ENCODE measurements around the gene FBH1. TPM values are rescaled to one million over a fixed set of nuclear protein-coding genes. Genes with fewer than 3 reads are reported as not detected.

The FBH1 gene
- total RNA-seq, 1 donor, result 93.7 TPM

GRCh38 chr10:5952731-5953385 is 62.8 kb downstream of the FBH1 start:
- no peaks in the 10 kb centered on the region for H4K20me1 ChIP-seq (ENCODE audit: insufficient read depth, low read length)
- no peaks in the 10 kb centered on the region for H3K27me3 ChIP-seq (ENCODE audit: insufficient read depth, low read length)
- H3K36me3 ChIP-seq (ENCODE audit: insufficient read depth, low read length), result no peaks in the 10 kb centered on the region
- no peak overlapping the region for H3K4me3 ChIP-seq (ENCODE audit: insufficient read depth, low read length)
- no peak for DNase-seq (ENCODE audit: insufficient read length, low spot score, missing footprints)
- H3K4me1 ChIP-seq (ENCODE audit: insufficient read depth, low read length), result peaks cover 8% of the 10 kb centered on the region
- H3K79me2 ChIP-seq (ENCODE audit: insufficient read depth, low read length), result no peaks in the 10 kb centered on the region
- H2AFZ ChIP-seq (ENCODE audit: low read length), result no peak overlapping the region
- H3K27ac ChIP-seq (ENCODE audit: low read depth, low read length), result no peak overlapping the region
- H3K9me3 ChIP-seq (ENCODE audit: low read depth, low read length), result no peaks in the 10 kb centered on the region
- no peak overlapping the region for H3K4me2 ChIP-seq (ENCODE audit: insufficient read depth, low read length)
- no peak for TF ChIP-seq CTCF (IDR thresholded peaks at IDR 0.05; ENCODE audit: extremely low read depth, low read depth, low read length)

GRCh38 chr10:5953676-5954075 is 63.6 kb downstream of the FBH1 start:
- H3K36me3 ChIP-seq (ENCODE audit: insufficient read depth, low read length), result no peaks in the 10 kb centered on the region
- H3K4me3 ChIP-seq (ENCODE audit: insufficient read depth, low read length), result no peak overlapping the region
- H3K4me1 ChIP-seq (ENCODE audit: insufficient read depth, low read length), result peaks cover 8% of the 10 kb centered on the region
- DNase-seq (ENCODE audit: insufficient read length, low spot score, missing footprints), result no peak
- no peak for TF ChIP-seq CTCF (IDR thresholded peaks at IDR 0.05; ENCODE audit: extremely low read depth, low read depth, low read length)
- no peak overlapping the region for H2AFZ ChIP-seq (ENCODE audit: low read length)
- no peaks in the 10 kb centered on the region for H4K20me1 ChIP-seq (ENCODE audit: insufficient read depth, low read length)
- H3K27me3 ChIP-seq (ENCODE audit: insufficient read depth, low read length), result no peaks in the 10 kb centered on the region
- H3K4me2 ChIP-seq (ENCODE audit: insufficient read depth, low read length), result no peak overlapping the region
- no peak overlapping the region for H3K27ac ChIP-seq (ENCODE audit: low read depth, low read length)
- no peaks in the 10 kb centered on the region for H3K79me2 ChIP-seq (ENCODE audit: insufficient read depth, low read length)
- H3K9me3 ChIP-seq (ENCODE audit: low read depth, low read length), result no peaks in the 10 kb centered on the region

- no peak for DNase-seq (ENCODE audit: insufficient read length, low spot score, missing footprints)
- Histone ChIP-seq H3K9me3 (ENCODE audit: low read depth, low read length) (no peaks in the 10 kb centered on the region), H3K27ac (ENCODE audit: low read depth, low read length) (no peak overlapping the region), H2AFZ (ENCODE audit: low read length) (no peak overlapping the region), H3K4me1 (ENCODE audit: insufficient read depth, low read length) (no peaks in the 10 kb centered on the region), H3K4me3 (ENCODE audit: insufficient read depth, low read length) (no peak overlapping the region), H3K36me3 (ENCODE audit: insufficient read depth, low read length) (no peaks in the 10 kb centered on the region), H3K4me2 (ENCODE audit: insufficient read depth, low read length) (no peak overlapping the region), H3K27me3 (ENCODE audit: insufficient read depth, low read length) (no peaks in the 10 kb centered on the region), H3K79me2 (ENCODE audit: insufficient read depth, low read length) (no peaks in the 10 kb centered on the region), H4K20me1 (ENCODE audit: insufficient read depth, low read length) (no peaks in the 10 kb centered on the region)
- no peak for TF ChIP-seq CTCF (IDR thresholded peaks at IDR 0.05; ENCODE audit: extremely low read depth, low read depth, low read length)
Measured at GRCh38 chr10:5956146-5956936, 66.3 kb downstream of the FBH1 start.

DNA sequence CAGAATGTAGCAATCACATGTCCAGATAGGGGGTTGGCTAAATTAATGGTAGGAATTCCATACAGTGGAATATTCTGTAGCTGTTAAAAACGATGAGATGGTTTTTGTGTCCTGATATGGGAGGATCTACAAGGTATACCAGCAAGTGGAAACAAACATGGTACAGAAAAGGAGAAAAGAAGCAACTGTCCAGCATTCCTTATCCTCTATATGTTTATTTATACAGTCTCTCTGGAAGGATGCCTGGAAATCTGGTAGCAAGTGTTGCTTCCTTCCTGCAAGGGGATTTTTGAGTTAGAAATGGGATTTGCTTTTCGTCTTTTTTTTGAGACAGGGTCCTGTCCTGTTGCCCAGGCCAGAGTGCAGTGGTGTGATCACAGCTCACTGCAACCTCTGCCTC is 68.0 kb downstream of the FBH1 start:
- Histone ChIP-seq H3K4me3 (ENCODE audit: insufficient read depth, low read length) (no peak overlapping the region), H3K79me2 (ENCODE audit: insufficient read depth, low read length) (no peaks in the 10 kb centered on the region), H4K20me1 (ENCODE audit: insufficient read depth, low read length) (no peaks in the 10 kb centered on the region), H3K27me3 (ENCODE audit: insufficient read depth, low read length) (no peaks in the 10 kb centered on the region), H2AFZ (ENCODE audit: low read length) (no peak overlapping the region), H3K4me1 (ENCODE audit: insufficient read depth, low read length) (no peaks in the 10 kb centered on the region), H3K36me3 (ENCODE audit: insufficient read depth, low read length) (no peaks in the 10 kb centered on the region), H3K9me3 (ENCODE audit: low read depth, low read length) (no peaks in the 10 kb centered on the region), H3K4me2 (ENCODE audit: insufficient read depth, low read length) (no peak overlapping the region), H3K27ac (ENCODE audit: low read depth, low read length) (no peak overlapping the region)
- no peak for TF ChIP-seq CTCF (IDR thresholded peaks at IDR 0.05; ENCODE audit: extremely low read depth, low read depth, low read length)
- DNase-seq (ENCODE audit: insufficient read length, low spot score, missing footprints), result no peak

Measured in osteoblast (primary cell).